BLaER1 (cell line): ENCODE results near the gene BMP6.

Experiments
- H3K27ac ChIP-seq: shearing (Covaris generic); formaldehyde crosslinking; 2 replicates; pipeline ENCODE4 v1.8.1; 2022
- H3K27me3 ChIP-seq: shearing (Covaris generic); formaldehyde crosslinking; 2 replicates; pipeline ENCODE4 v1.8.1; 2022
- H3K36me3 ChIP-seq: shearing (Covaris generic); formaldehyde crosslinking; 2 replicates; pipeline ENCODE4 v1.8.1; 2022
- H3K4me1 ChIP-seq: shearing (Covaris generic); formaldehyde crosslinking; 2 replicates; pipeline ENCODE4 v1.8.1; 2022
- H3K4me2 ChIP-seq: shearing (Covaris generic); formaldehyde crosslinking; 2 replicates; pipeline ENCODE4 v1.8.1; 2022
- H3K4me3 ChIP-seq: shearing (Covaris generic); formaldehyde crosslinking; 2 replicates; pipeline ENCODE4 v1.8.1; 2022
- H3K9ac ChIP-seq: shearing (Covaris generic); formaldehyde crosslinking; 2 replicates; pipeline ENCODE4 v1.8.1; 2022
- H3K9me3 ChIP-seq: shearing (Covaris generic); formaldehyde crosslinking; 2 replicates; pipeline ENCODE4 v1.8.1; 2022
- H4K20me1 ChIP-seq: shearing (Covaris generic); formaldehyde crosslinking; 2 replicates; pipeline ENCODE4 v1.8.1; 2022
- Cebpa-rat ChIP-seq: shearing (Covaris generic); IDR thresholded peaks from 2 replicates; pipeline ENCODE4 v1.8.1; 2022

Gene BMP6

DNA sequence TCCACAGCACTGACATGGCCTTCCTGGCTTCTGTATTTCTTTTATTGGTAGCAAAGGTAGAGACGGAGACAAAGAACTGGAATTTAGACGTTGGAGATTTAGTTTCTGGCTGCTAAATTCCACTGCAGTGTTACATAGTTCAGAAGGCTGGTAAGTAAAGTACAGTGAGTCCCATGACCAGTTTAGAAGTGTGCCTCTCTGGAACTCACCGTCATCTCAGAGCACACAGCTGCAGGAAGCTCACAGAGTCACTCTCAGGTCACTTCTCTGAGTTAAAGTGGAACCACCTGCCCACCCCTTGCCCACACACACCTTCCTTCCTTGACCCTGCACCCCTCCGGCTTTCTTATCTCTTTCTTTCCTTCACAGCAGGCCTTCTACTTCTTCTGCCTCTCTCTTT is 19.6 kb upstream of the BMP6 start:
- Histone ChIP-seq H3K36me3 (no peaks in the 10 kb centered on the region), H3K4me2 (no peak overlapping the region), H3K27ac (no peak overlapping the region), H3K27me3 (no peaks in the 10 kb centered on the region), H3K4me3 (no peak overlapping the region), H4K20me1 (no peaks in the 10 kb centered on the region), H3K4me1 (no peaks in the 10 kb centered on the region), H3K9me3 (no peaks in the 10 kb centered on the region), H3K9ac (no peak overlapping the region)
- TF ChIP-seq Cebpa-rat: no peak

DNA sequence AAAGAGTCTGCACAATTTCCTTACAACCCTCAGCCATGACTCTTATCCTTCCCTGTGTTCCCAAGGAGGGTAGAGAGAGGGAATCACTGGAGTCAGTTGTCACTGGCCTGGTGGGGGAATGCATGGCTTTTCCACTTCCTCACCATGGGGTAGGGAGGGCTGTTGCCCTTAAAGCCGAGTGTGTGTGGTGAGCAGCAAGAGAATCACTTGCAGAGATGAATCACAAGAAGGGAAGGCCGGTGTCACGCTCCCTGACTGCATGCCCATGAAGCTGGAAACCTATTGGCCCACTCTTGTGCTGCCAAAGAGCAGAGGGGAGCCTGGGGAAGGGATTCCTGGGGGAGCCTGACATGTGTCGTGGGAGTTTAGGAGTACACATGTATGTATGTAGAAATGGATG is 18.1 kb upstream of the BMP6 start:
- Histone ChIP-seq H3K4me2 (no peak overlapping the region), H3K27ac (no peak overlapping the region), H3K4me1 (no peaks in the 10 kb centered on the region), H4K20me1 (no peaks in the 10 kb centered on the region), H3K27me3 (no peaks in the 10 kb centered on the region), H3K36me3 (no peaks in the 10 kb centered on the region), H3K4me3 (no peak overlapping the region), H3K9me3 (no peaks in the 10 kb centered on the region), H3K9ac (no peak overlapping the region)
- no peak for TF ChIP-seq Cebpa-rat

DNA sequence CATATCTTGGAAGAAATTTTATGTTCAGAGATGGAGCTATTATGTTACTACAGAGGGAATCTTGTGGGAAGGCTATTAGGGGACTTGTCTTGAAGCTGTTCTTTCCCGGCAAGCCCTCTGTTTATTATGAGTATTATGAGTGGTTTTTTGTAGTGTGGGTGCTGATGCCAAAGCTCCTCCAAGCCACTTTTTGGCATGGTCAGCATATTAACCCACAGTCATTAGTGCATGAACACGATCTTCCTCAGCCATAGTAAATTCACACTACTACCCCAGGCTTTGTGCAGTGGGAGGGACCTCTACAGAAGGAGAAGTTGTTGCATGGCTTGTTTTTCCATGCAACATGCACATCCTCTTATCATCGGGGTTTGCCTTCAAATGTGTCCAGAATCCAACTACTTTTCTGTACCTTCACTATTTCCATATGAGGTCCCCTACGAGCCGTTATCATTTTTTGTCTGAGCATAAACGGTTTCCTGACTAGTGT is 6.5 kb upstream of the BMP6 start:
- H3K9me3 ChIP-seq: no peaks in the 10 kb centered on the region
- no peaks in the 10 kb centered on the region for H3K4me1 ChIP-seq
- no peak overlapping the region for H3K4me3 ChIP-seq
- H3K27me3 ChIP-seq: peaks cover 13% of the 10 kb centered on the region
- no peak for TF ChIP-seq Cebpa-rat
- H3K4me2 ChIP-seq: no peak overlapping the region
- no peak overlapping the region for H3K9ac ChIP-seq
- H3K36me3 ChIP-seq: no peaks in the 10 kb centered on the region
- peaks cover 2% of the 10 kb centered on the region; the same call in 1 of the 2 replicates for H4K20me1 ChIP-seq
- no peak overlapping the region for H3K27ac ChIP-seq

DNA sequence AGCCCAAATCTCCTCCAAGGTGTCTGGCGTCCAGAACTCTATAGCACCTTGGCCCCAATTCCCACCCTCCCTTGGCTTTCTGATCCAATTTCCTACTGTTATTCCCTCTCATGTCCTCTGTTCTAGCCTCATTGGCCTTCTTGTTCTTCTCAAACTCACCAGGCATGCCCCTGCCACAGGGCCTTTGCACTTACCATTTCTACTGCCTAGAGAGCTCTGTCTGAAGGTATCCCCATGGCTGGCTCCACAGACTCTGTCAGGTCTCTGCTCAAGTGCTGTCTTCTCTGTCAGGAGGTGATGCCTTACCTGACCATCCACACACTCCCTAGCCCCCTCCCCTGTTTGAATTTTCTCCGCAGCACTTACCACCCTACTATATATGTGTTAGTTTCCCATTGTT is 5.6 kb upstream of the BMP6 start:
- H4K20me1 ChIP-seq: peaks cover 11% of the 10 kb centered on the region
- H3K4me1 ChIP-seq: no peaks in the 10 kb centered on the region
- H3K9ac ChIP-seq: no peak overlapping the region
- H3K36me3 ChIP-seq: no peaks in the 10 kb centered on the region
- peaks cover 23% of the 10 kb centered on the region for H3K27me3 ChIP-seq
- no peak overlapping the region for H3K4me2 ChIP-seq
- H3K9me3 ChIP-seq: no peaks in the 10 kb centered on the region
- no peak overlapping the region for H3K27ac ChIP-seq
- no peak overlapping the region for H3K4me3 ChIP-seq
- no peak for TF ChIP-seq Cebpa-rat

DNA sequence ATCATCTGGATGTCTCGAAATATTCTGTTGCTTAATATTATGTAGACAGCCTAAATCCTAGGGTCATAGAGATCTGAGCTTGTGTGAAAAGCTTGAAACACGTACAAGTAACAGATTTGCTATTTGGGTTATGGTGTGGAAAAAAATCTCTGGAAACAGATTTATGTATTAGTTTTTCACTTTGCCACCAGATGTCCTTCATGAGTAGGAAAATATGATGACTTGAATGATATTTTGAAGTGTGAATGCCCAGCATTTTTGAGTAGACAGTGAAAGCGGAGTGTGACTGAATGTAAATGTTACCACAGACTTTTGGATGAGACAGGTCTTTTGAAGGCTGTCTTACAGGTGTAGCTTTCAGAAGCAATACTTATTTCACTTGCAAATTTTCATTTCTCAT is 4.2 kb upstream of the BMP6 start:
- no peaks in the 10 kb centered on the region for H3K36me3 ChIP-seq
- no peak for TF ChIP-seq Cebpa-rat
- peaks cover 5% of the 10 kb centered on the region for H3K4me1 ChIP-seq
- no peaks in the 10 kb centered on the region for H3K9me3 ChIP-seq
- no peak overlapping the region for H3K4me2 ChIP-seq
- peaks cover 21% of the 10 kb centered on the region for H4K20me1 ChIP-seq
- no peak overlapping the region for H3K9ac ChIP-seq
- no peak overlapping the region for H3K4me3 ChIP-seq
- no peak overlapping the region for H3K27ac ChIP-seq
- peaks cover 36% of the 10 kb centered on the region for H3K27me3 ChIP-seq

DNA sequence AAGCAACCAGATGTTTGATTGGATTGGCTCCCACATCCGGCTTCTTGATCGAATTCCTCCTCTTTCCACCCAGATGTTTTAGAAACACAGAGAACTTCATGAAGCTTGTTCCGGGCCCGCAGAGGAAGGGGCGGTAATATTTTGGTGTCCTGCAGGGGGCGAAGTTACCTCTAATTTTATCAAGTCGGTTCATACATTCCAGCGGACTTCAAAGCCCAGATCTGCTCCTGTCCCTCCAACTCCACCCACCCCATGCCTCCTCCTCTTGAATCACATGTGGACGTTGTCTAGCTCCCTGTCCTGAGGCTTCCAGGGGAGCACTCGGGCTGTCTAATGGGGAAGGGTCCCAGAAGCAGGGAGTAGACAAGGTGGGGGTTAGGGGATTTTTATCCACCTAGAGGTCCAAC is 2.9 kb upstream of the BMP6 start:
- TF ChIP-seq Cebpa-rat: no peak
- Histone ChIP-seq H3K4me1 (peaks cover 19% of the 10 kb centered on the region), H4K20me1 (peaks cover 35% of the 10 kb centered on the region), H3K4me2 (no peak overlapping the region), H3K9ac (no peak overlapping the region), H3K4me3 (no peak overlapping the region), H3K9me3 (no peaks in the 10 kb centered on the region), H3K27me3 (peaks cover 50% of the 10 kb centered on the region), H3K36me3 (no peaks in the 10 kb centered on the region), H3K27ac (no peak overlapping the region)

DNA sequence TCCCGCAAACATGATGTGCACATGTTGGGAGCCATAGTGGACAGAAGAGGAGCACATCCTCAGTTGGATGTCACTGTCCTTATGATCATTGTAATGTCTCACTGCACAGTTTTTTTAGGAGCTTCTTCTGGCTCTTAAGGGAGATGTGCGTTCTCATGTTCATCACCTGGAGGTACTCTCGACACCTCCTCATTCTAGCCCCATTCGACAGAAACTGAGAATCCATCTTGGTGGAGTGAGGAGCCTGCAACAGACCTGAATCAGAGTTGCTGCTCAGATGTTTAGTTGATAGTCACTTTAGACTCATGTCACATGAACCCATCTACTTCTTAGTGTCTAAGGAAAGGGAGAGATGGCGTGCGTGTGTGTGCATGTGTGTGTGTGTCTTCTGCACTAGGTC is 2.3 kb upstream of the BMP6 start:
- no peak overlapping the region for H3K9ac ChIP-seq
- no peak for TF ChIP-seq Cebpa-rat
- H3K27me3 ChIP-seq: peaks cover 55% of the 10 kb centered on the region
- no peak overlapping the region for H3K27ac ChIP-seq
- no peak overlapping the region for H3K4me2 ChIP-seq
- peaks cover 24% of the 10 kb centered on the region for H3K4me1 ChIP-seq
- peaks cover 40% of the 10 kb centered on the region for H4K20me1 ChIP-seq
- H3K4me3 ChIP-seq: no peak overlapping the region
- no peaks in the 10 kb centered on the region for H3K9me3 ChIP-seq
- no peaks in the 10 kb centered on the region for H3K36me3 ChIP-seq

DNA sequence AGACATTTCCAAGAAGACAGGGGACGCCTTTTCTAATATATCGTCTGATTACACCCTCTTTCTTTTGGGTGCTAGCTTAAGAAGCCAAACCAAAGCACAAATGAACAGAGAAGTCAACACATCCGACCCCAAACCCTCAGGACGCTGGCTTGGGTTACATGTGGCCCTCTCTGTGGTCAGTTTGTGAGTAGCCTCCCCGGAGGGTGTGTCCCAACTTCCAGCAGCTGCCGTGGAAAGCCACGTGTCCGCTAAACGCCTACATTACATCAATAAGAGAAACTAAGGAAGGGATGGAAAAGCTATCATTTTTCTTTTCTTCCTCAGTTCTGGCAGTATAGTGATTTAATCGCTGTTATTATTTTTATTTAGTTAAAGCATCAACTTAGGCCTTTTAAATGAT is 487 bp upstream of the BMP6 start:
- Histone ChIP-seq H3K9me3 (no peaks in the 10 kb centered on the region), H3K36me3 (no peaks in the 10 kb centered on the region), H3K4me2 (peak overlapping the region; percentile 100), H3K9ac (no peak overlapping the region), H4K20me1 (peaks cover 50% of the 10 kb centered on the region), H3K27me3 (peaks cover 74% of the 10 kb centered on the region), H3K27ac (no peak overlapping the region), H3K4me1 (peaks cover 29% of the 10 kb centered on the region), H3K4me3 (peak overlapping the region; percentile 70)
- TF ChIP-seq Cebpa-rat: no peak

DNA sequence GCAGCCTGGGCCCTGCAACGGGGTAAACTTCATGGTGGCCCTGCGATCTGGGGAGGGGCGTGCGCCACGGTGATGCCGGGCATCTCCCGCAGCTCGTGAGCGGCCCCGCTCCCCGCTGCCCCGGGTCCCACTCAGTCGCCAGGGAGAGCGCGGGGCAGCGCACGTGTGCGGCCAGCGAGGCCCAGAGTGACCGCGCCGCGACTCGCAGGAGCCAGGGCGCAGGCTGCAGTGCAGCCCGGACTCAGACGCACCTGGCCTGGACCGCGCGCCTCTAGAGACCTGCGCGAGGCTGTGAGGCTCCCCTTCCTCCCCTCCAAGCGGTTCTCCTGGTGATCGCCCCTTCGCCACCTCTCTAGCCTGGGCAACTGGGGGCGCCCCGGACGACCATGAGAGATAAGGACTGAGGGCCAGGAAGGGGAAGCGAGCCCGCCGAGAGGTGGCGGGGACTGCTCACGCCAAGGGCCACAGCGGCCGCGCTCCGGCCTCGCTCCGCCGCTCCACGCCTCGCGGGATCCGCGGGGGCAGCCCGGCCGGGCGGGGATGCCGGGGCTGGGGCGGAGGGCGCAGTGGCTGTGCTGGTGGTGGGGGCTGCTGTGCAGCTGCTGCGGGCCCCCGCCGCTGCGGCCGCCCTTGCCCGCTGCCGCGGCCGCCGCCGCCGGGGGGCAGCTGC is 652 bp downstream of the BMP6 start:
- Histone ChIP-seq H3K4me1 (peaks cover 29% of the 10 kb centered on the region), H4K20me1 (peaks cover 50% of the 10 kb centered on the region), H3K4me2 (peak overlapping the region; percentile 100), H3K27ac (no peak overlapping the region), H3K9ac (peak overlapping the region; percentile 48), H3K4me3 (peak overlapping the region; percentile 70), H3K36me3 (no peaks in the 10 kb centered on the region), H3K9me3 (no peaks in the 10 kb centered on the region), H3K27me3 (peaks cover 83% of the 10 kb centered on the region)
- TF ChIP-seq Cebpa-rat: no peak

DNA sequence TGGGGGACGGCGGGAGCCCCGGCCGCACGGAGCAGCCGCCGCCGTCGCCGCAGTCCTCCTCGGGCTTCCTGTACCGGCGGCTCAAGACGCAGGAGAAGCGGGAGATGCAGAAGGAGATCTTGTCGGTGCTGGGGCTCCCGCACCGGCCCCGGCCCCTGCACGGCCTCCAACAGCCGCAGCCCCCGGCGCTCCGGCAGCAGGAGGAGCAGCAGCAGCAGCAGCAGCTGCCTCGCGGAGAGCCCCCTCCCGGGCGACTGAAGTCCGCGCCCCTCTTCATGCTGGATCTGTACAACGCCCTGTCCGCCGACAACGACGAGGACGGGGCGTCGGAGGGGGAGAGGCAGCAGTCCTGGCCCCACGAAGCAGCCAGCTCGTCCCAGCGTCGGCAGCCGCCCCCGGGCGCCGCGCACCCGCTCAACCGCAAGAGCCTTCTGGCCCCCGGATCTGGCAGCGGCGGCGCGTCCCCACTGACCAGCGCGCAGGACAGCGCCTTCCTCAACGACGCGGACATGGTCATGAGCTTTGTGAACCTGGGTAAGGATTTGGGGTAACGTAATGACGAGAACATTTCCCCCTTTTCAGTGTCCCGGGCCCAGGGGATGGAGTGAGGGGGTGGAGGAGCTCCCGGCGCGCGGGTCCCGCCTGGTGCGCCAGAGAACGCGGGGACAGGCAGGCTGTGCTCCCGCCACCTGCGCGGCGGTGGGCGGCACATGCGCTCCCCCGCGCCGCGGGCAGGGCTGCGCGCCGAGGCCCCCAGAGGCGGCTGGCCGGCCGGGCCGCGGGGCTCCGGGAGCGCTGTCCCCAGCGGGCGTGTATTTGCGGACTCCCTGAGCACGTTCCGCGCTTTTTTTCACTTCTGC is 1.4 kb downstream of the BMP6 start:
- H3K36me3 ChIP-seq: no peaks in the 10 kb centered on the region
- peak overlapping the region; percentile 48 for H3K9ac ChIP-seq
- H3K9me3 ChIP-seq: no peaks in the 10 kb centered on the region
- peak overlapping the region; percentile 100 for H3K4me2 ChIP-seq
- H3K4me3 ChIP-seq: peak overlapping the region; percentile 70
- H3K27ac ChIP-seq: no peak overlapping the region
- TF ChIP-seq Cebpa-rat: no peak
- H3K4me1 ChIP-seq: peaks cover 29% of the 10 kb centered on the region
- H4K20me1 ChIP-seq: peaks cover 50% of the 10 kb centered on the region
- peaks cover 83% of the 10 kb centered on the region for H3K27me3 ChIP-seq
